D721Med (cell line): ENCODE data around the gene SAMD4A.
A peak's percentile ranks its signal among the peaks of the same experiment; 100 is the strongest.

Source experiments
- DNase-seq: peaks from one replicate; pipeline ENCODE4 v3.0.0; 2011; ENCODE audit warnings: low spot score; ENCODE audit not compliant: insufficient read length
- FAIRE-seq: peaks from 2 replicates; lab custom pipeline; 2011; peaks lifted over from hg19 to GRCh38; lab: Jason Lieb, UNC
- CTCF ChIP-seq: IDR thresholded peaks from 2 replicates; pipeline ENCODE4 v1.5.1; 2012; ENCODE audit warnings: mild to moderate bottlenecking, control low read depth; ENCODE audit not compliant: insufficient read depth; ENCODE audit errors: missing control alignments

Gene SAMD4A

GRCh38 chr14:54550514-54550913 is 16.4 kb upstream of the SAMD4A start:
- no peak for TF ChIP-seq CTCF
- no peak for DNase-seq
- no peak for FAIRE-seq

- TF ChIP-seq CTCF = no peak
- DNase-seq = no peak
- peak; percentile 77 for FAIRE-seq
These were observed 12.5 kb upstream of the SAMD4A start for GRCh38 chr14:54554401-54554800.

GRCh38 chr14:54555651-54556050 is 11.3 kb upstream of the SAMD4A start:
- DNase-seq (no peak), FAIRE-seq (no peak)
- no peak for TF ChIP-seq CTCF

GRCh38 chr14:54556535-54556934 is 10.4 kb upstream of the SAMD4A start:
- no peak for DNase-seq
- no peak for TF ChIP-seq CTCF
- FAIRE-seq = no peak

- no peak for TF ChIP-seq CTCF
- DNase-seq (no peak), FAIRE-seq (no peak)
These were observed 4.6 kb upstream of the SAMD4A start for GRCh38 chr14:54562334-54562733.

GRCh38 chr14:54564071-54564867 is 2.7 kb upstream of the SAMD4A start:
- no peak for DNase-seq
- FAIRE-seq = peak; percentile 76
- peak; percentile 74 for TF ChIP-seq CTCF
